WERI-Rb-1 (cell line): ENCODE data around the gene PMFBP1.

Source experiments
- DNase-seq: peaks from one replicate; pipeline ENCODE4 v3.0.0-alpha.2; 2020
- H3K27ac ChIP-seq: fragments of 250-450 bp; sonication (Bioruptor Pico); 2 replicates; pipeline ENCODE4 v1.5.1; 2020; ENCODE audit warnings: mild to moderate bottlenecking, moderate library complexity
- H3K27me3 ChIP-seq: fragments of 250-450 bp; sonication (Bioruptor Pico); 2 replicates; pipeline ENCODE4 v1.5.1; 2021; ENCODE audit warnings: mild to moderate bottlenecking, low read depth, moderate library complexity; ENCODE audit not compliant: insufficient read depth, severe bottlenecking
- H3K36me3 ChIP-seq: fragments of 250-450 bp; sonication (Bioruptor Pico); 2 replicates; pipeline ENCODE4 v1.5.1; 2020; ENCODE audit warnings: mild to moderate bottlenecking, moderate library complexity
- H3K4me3 ChIP-seq: 2 replicates; pipeline ENCODE4 v1.5.1; 2011; ENCODE audit warnings: low read depth, mild to moderate bottlenecking, control low read depth, low read length
- H3K9me3 ChIP-seq: fragments of 250-450 bp; sonication (Bioruptor Pico); 2 replicates; pipeline ENCODE4 v1.5.1; 2021; ENCODE audit warnings: mild to moderate bottlenecking, moderate library complexity; ENCODE audit not compliant: severe bottlenecking
- TF ChIP-seq, protein P1 (sequence below): IDR thresholded peaks from 2 replicates; pipeline ENCODE4 v1.5.1; 2011; ENCODE audit warnings: low read depth, mild to moderate bottlenecking, control low read depth, inconsistent platforms, low read length

PMFBP1 gene

DNA sequence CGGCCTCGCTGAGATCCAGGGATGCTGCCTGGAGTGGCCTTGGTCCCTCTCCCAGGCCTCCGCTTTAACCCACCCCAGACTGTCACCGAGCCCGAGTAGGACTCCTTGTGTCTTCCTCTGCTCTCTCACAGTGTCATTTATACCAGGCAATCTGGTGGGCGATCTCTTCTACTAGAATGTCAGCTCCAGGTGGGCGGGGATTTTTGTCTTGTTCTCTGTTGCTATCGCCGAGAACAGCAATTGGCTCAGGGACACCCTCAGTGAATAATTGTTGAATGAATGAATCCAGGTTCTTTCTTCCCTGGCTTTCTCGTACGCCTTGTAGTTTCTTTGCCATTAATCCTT is 77.7 kb downstream of the PMFBP1 start:
- Histone ChIP-seq H3K9me3 (no peaks in the 10 kb centered on the region), H3K4me3 (peak overlapping the region; percentile 98), H3K27ac (peak overlapping the region; percentile 84), H3K27me3 (no peaks in the 10 kb centered on the region), H3K36me3 (peaks cover 46% of the 10 kb centered on the region)
- TF ChIP-seq, protein P1, sequence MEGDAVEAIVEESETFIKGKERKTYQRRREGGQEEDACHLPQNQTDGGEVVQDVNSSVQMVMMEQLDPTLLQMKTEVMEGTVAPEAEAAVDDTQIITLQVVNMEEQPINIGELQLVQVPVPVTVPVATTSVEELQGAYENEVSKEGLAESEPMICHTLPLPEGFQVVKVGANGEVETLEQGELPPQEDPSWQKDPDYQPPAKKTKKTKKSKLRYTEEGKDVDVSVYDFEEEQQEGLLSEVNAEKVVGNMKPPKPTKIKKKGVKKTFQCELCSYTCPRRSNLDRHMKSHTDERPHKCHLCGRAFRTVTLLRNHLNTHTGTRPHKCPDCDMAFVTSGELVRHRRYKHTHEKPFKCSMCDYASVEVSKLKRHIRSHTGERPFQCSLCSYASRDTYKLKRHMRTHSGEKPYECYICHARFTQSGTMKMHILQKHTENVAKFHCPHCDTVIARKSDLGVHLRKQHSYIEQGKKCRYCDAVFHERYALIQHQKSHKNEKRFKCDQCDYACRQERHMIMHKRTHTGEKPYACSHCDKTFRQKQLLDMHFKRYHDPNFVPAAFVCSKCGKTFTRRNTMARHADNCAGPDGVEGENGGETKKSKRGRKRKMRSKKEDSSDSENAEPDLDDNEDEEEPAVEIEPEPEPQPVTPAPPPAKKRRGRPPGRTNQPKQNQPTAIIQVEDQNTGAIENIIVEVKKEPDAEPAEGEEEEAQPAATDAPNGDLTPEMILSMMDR, result no peak
- no peak for DNase-seq

DNA sequence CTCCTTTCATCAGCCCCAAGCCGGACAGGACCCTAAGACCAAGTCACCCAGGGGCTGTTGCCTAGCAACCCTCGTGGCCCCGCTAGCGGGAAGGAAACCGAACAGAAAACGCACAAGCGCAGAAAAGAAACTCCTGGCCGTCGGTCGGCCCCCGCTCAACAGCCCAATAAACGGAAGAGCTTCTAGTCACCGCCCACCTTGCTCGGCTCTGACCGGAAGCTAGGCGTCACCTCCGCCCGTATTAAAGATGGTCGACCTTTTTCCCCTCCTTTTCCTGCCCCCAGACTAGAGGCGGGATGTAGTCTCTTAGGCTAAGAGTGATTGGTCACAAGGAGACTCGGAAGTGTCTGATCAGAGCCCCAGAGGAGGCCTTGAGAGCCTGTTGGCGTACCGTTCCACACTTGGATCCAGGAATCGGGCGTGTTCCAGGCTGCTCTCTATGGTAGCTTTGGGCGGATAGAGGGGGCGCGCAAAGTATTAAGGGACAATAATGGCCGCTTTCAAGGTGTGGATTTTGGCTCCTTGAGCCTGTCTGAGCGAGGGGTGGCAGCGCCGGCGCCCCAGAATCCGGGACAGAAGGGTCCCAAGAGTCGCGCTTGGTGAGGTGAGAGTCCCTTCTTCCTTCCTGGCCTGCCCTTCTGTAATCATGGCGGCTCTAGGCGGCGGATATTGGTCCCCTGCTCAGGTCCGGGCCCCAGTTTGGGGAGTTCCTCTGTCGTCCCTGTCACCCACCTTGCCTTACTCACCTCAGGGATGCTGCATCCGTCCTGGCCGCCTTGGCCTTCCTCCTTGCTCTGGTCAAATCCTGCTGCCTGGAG is 78.3 kb downstream of the PMFBP1 start, which contains the start of the genes DHX38 and TXNL4B:
DHX38 (plus strand) TSS at position 400 of the 818 bp plus-strand sequence. CDS start 2,311 bp downstream, outside the sequence.
TXNL4B (minus strand) TSS at position 173 of the 818 bp plus-strand sequence. CDS start 2,871 bp downstream, outside the sequence.
- TF ChIP-seq, protein P1, result no peak
- DNase-seq, result peak; percentile 95
- H3K27me3 ChIP-seq, result no peaks in the 10 kb centered on the region
- H3K36me3 ChIP-seq, result peaks cover 46% of the 10 kb centered on the region
- peak within 1 kb of the TSS; percentile 98 for H3K4me3 ChIP-seq
- H3K27ac ChIP-seq, result peak within 1 kb of the TSS; percentile 84
- no peaks in the 10 kb centered on the region for H3K9me3 ChIP-seq

DNA sequence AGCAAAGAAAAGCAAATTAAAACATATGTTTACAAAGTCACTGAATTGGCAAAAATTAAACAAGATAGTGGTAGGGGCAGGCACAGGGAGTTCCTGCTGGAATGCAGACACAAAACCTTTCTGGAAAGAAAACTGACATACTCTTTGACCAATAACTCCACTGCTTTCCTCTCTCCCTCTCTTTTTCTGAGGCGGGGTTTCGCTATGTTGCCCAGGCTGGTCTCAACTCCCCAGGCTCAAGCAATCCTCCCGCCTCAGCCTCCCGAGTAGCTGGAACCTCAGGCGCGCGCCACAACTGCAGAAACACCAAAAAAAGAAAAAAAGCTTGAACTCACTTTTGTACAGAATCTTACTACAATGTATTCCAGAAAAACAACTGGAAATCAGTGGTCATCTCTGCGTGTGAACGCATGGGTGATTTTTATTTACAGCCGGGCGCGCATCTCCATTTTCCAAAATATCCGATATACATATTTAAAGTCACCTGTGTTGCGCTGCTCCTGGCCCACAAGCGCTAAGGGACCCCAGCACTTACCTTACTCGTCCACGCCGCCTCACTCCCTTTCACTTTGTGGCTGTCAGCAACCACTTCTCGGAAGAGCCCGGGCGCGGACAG is 79.0 kb downstream of the PMFBP1 start:
- Histone ChIP-seq H3K9me3 (no peaks in the 10 kb centered on the region), H3K27me3 (no peaks in the 10 kb centered on the region), H3K27ac (peak overlapping the region; percentile 66), H3K4me3 (peak overlapping the region; percentile 98), H3K36me3 (peaks cover 45% of the 10 kb centered on the region)
- TF ChIP-seq, protein P1, result no peak
- no peak for DNase-seq

DNA sequence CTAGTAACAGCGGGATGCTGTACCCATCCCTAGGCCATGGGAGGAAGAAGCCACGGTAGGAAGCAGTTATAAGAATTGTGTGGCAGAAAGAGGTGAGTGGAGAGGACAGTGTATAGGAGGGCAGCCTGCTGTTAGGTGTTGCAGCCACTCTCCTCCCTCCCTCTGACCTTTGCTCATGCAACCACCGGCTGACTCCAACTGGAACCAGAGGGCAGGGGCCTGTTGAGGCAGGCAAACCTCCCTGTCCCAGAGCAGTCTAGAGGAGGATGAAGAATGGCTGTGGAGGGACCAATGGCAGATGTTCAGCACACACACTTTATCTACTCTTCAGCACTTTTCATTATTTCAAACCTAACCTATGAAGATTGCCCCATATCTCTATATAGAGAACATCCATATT is 80.7 kb downstream of the PMFBP1 start:
- no peak for DNase-seq
- Histone ChIP-seq H3K4me3 (no peak overlapping the region), H3K36me3 (peaks cover 41% of the 10 kb centered on the region)

DNA sequence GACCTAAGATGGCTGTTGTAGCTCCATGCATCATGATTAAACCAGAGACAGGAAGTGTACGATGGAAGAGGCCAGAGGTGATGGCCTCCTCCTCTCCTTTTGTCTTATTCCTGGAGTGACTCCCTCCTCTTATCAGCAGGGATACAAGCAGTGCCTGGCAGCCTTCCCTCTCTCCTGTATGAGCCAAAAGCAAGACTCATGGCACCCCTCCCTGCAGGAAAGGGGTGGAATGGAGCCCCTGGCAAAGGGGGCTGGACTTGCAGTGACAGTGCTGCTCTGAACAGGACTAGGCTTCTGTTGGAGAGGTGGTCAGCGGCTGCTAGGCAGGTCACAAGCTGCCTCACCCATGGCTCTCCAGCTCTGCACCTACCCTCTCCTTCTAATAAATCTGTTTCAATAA is 87.0 kb downstream of the PMFBP1 start:
- no peak overlapping the region for H3K4me3 ChIP-seq

More for the DNA sequence above, 80.7 kb downstream of the PMFBP1 start:
- TF ChIP-seq, protein P1, result no peak
- no peaks in the 10 kb centered on the region for H3K27me3 ChIP-seq
- H3K9me3 ChIP-seq, result no peaks in the 10 kb centered on the region
- H3K27ac ChIP-seq, result no peak overlapping the region

More for the DNA sequence above, 87.0 kb downstream of the PMFBP1 start:
- H3K36me3 ChIP-seq, result peaks cover 51% of the 10 kb centered on the region
- no peaks in the 10 kb centered on the region for H3K27me3 ChIP-seq
- peaks cover 2% of the 10 kb centered on the region for H3K9me3 ChIP-seq
- no peak for DNase-seq
- no peak overlapping the region for H3K27ac ChIP-seq
- TF ChIP-seq, protein P1, result no peak
